ENCODE data around the gene CNN2. TPM values are rescaled to one million over a fixed set of nuclear protein-coding genes. Genes with fewer than 3 reads are reported as not detected.
A peak's percentile ranks its signal among the peaks of the same experiment; 100 is the strongest.

Gene CNN2
- total and polyA plus RNA-seq, 2 donors (not counting 1 experiment from before 2014, with no cell fraction given), result 198 to 301 TPM

GRCh38 chr19:1051791-1052190, 25.4 kb downstream of the CNN2 start:
- ChIA-PET CTCF (no interaction called here), POLR2A (no interaction called here)
- no peak for TF ChIP-seq CTCF (IDR thresholded peaks at IDR 0.05)
- no peak for TF ChIP-seq EZH2 (IDR thresholded peaks at IDR 0.05; ENCODE audit: borderline replicate concordance, insufficient read depth, low read depth, low read length, poor library complexity, severe bottlenecking)
- Histone ChIP-seq H3K27me3 (replicated peaks in 1 of 4; ENCODE audit: control extremely low read depth in 1 of 4, control insufficient read depth in 3 of 4, insufficient read depth in 4 of 4, low read length in 3 of 4) (no peaks in the 10 kb centered on the region), H3K4me1 (ENCODE audit: control insufficient read depth in 2 of 2, insufficient read depth in 2 of 2, low read length in 2 of 2) (peaks cover 0 to 2% of the 10 kb centered on the region in 2 donors), H3K9ac (ENCODE audit: low read length) (no peak overlapping the region), H3K9me3 (ENCODE audit: control extremely low read depth in 1 of 3, control insufficient read depth in 2 of 3, insufficient read depth in 1 of 3, low read length in 2 of 3) (peaks cover 0 to 33% (median 7%) of the 10 kb centered on the region in 3 donors), H2AFZ (ENCODE audit: insufficient read depth, low read depth, low read length, poor library complexity, severe bottlenecking) (no peak overlapping the region), H3K27ac (ENCODE audit: low read length in 2 of 2) (no peak overlapping the region), H3K4me3 (ENCODE audit: control extremely low read depth in 1 of 5, extremely low read depth in 1 of 5, insufficient read depth in 1 of 5, low read depth in 2 of 5, low read length in 4 of 5) (no peak overlapping the region), H3K4me2 (replicated peaks; ENCODE audit: low read depth, low read length, poor library complexity, severe bottlenecking) (no peak overlapping the region), H4K20me1 (ENCODE audit: control insufficient read depth, insufficient read depth, low read length, poor library complexity, severe bottlenecking) (peaks cover 9% of the 10 kb centered on the region), H3K36me3 (replicated peaks in 1 of 2; ENCODE audit: control extremely low read depth in 1 of 2, control insufficient read depth in 1 of 2, extremely low read depth in 1 of 2, insufficient read depth in 2 of 2, low read length in 1 of 2) (peaks cover 0 to 66% of the 10 kb centered on the region in 2 experiments), H3K79me2 (ENCODE audit: control insufficient read depth, insufficient read depth, low read length) (peaks cover 8% of the 10 kb centered on the region)
- intact Hi-C loops (cut with micrococcal nuclease), result no loop called here
- Mint-ChIP-seq H3K4me3 (no peak overlapping the region), H3K9me3 (ENCODE audit: insufficient read depth) (no peaks in the 10 kb centered on the region), H3K27me3 (no peaks in the 10 kb centered on the region), H3K27ac (no peak overlapping the region), H3K4me1 (peaks cover 5% of the 10 kb centered on the region)
- DNase-seq, result no peak
- WGBS (ENCODE audit: insufficient coverage), result 86% methylated on average over 10 of the region's 17 CpGs
- ATAC-seq (ENCODE audit: low read depth), result no peak

GRCh38 chr19:1052349-1052975, 26.1 kb downstream of the CNN2 start:
- no peak overlapping the region for H3K4me3 Mint-ChIP-seq
- peaks cover 5% of the 10 kb centered on the region for H4K20me1 ChIP-seq (ENCODE audit: control insufficient read depth, insufficient read depth, low read length, poor library complexity, severe bottlenecking)
- ATAC-seq (ENCODE audit: low read depth), result no peak
- ChIA-PET POLR2A (interaction anchor here (0.5 kb wide), 1 partner anchor 53 kb away, joined by 3 read pairs; no protein-coding TSS in a partner anchor), CTCF (interaction anchor here (1.5 kb wide), 1 partner anchor 36 kb away, joined by 3 read pairs; no protein-coding TSS in a partner anchor)
- no peaks in the 10 kb centered on the region for H3K9me3 Mint-ChIP-seq (ENCODE audit: insufficient read depth)
- H3K27ac Mint-ChIP-seq, result peak overlapping the region; percentile 26
- peaks cover 9% of the 10 kb centered on the region for H3K4me1 Mint-ChIP-seq
- H2AFZ ChIP-seq (ENCODE audit: insufficient read depth, low read depth, low read length, poor library complexity, severe bottlenecking), result no peak overlapping the region
- no peaks in the 10 kb centered on the region for H3K27me3 Mint-ChIP-seq
- peaks cover 5% of the 10 kb centered on the region for H3K79me2 ChIP-seq (ENCODE audit: control insufficient read depth, insufficient read depth, low read length)
- H3K9me3 ChIP-seq (ENCODE audit: control extremely low read depth in 1 of 3, control insufficient read depth in 2 of 3, insufficient read depth in 1 of 3, low read length in 2 of 3), result peaks cover 1 to 39% (median 13%) of the 10 kb centered on the region in 3 donors
- no peak overlapping the region for H3K4me3 ChIP-seq (ENCODE audit: control extremely low read depth in 1 of 5, extremely low read depth in 1 of 5, insufficient read depth in 1 of 5, low read depth in 2 of 5, low read length in 4 of 5)
- peaks cover 0 to 6% of the 10 kb centered on the region in 2 donors for H3K4me1 ChIP-seq (ENCODE audit: control insufficient read depth in 2 of 2, insufficient read depth in 2 of 2, low read length in 2 of 2)
- H3K27me3 ChIP-seq (replicated peaks in 1 of 4; ENCODE audit: control extremely low read depth in 1 of 4, control insufficient read depth in 3 of 4, insufficient read depth in 4 of 4, low read length in 3 of 4), result no peaks in the 10 kb centered on the region
- WGBS (ENCODE audit: insufficient coverage), result no CpG with 5 or more reads among the region's 5 CpGs
- TF ChIP-seq CTCF (IDR thresholded peaks at IDR 0.05) (no peak), EZH2 (IDR thresholded peaks at IDR 0.05; ENCODE audit: borderline replicate concordance, insufficient read depth, low read depth, low read length, poor library complexity, severe bottlenecking) (no peak)
- peaks cover 3 to 67% of the 10 kb centered on the region in 2 experiments for H3K36me3 ChIP-seq (replicated peaks in 1 of 2; ENCODE audit: control extremely low read depth in 1 of 2, control insufficient read depth in 1 of 2, extremely low read depth in 1 of 2, insufficient read depth in 2 of 2, low read length in 1 of 2)
- intact Hi-C loops (cut with micrococcal nuclease), result no loop called here
- no peak for DNase-seq
- no peak overlapping the region for H3K4me2 ChIP-seq (replicated peaks; ENCODE audit: low read depth, low read length, poor library complexity, severe bottlenecking)
- no peak overlapping the region for H3K27ac ChIP-seq (ENCODE audit: low read length in 2 of 2)
- H3K9ac ChIP-seq (ENCODE audit: low read length), result no peak overlapping the region

All from B cell (primary cell).